DMS153 treated with DMSO at 0.1 percent for 48 hours (cell line): ENCODE data around the gene IRF4.
"Not testable (repeated sequence)": the region's sequence is repeated elsewhere in the genome, so short reads cannot be mapped to it uniquely, and the experiment has no call there.

Experiments used
- DNase-seq: peaks from one replicate; lab custom pipeline; 2025; ENCODE audit not compliant: unreplicated experiment; lab: John Stamatoyannopoulos, UW

Gene IRF4

GRCh38 chr6:366389-367297 is 24.9 kb upstream of the IRF4 start:
- no peak for DNase-seq

GRCh38 chr6:367298-367794 is 24.2 kb upstream of the IRF4 start:
- DNase-seq = no peak

- DNase-seq = no peak
Measured at GRCh38 chr6:367891-368630, 23.5 kb upstream of the IRF4 start.

GRCh38 chr6:369559-370431 is 21.8 kb upstream of the IRF4 start:
- DNase-seq = no peak

GRCh38 chr6:370555-370954 is 21.0 kb upstream of the IRF4 start:
- no peak for DNase-seq

GRCh38 chr6:371851-372250 is 19.7 kb upstream of the IRF4 start:
- DNase-seq = not testable (repeated sequence)

- DNase-seq = no peak
Measured at GRCh38 chr6:372336-372911, 19.1 kb upstream of the IRF4 start.

GRCh38 chr6:373031-373430 is 18.5 kb upstream of the IRF4 start:
- DNase-seq = no peak

GRCh38 chr6:373773-374724 is 17.5 kb upstream of the IRF4 start:
- no peak for DNase-seq

GRCh38 chr6:374956-375355 is 16.6 kb upstream of the IRF4 start:
- DNase-seq = no peak

- no peak for DNase-seq
Measured at GRCh38 chr6:376827-377640, 14.5 kb upstream of the IRF4 start.

GRCh38 chr6:377641-378020 is 13.9 kb upstream of the IRF4 start:
- not testable (repeated sequence) for DNase-seq

GRCh38 chr6:378090-378957 is 13.2 kb upstream of the IRF4 start:
- no peak for DNase-seq

GRCh38 chr6:378958-379409 is 12.6 kb upstream of the IRF4 start:
- no peak for DNase-seq

GRCh38 chr6:379410-380181 is 12.0 kb upstream of the IRF4 start:
- DNase-seq = no peak

- DNase-seq = no peak
Measured at GRCh38 chr6:380234-381218, 11.0 kb upstream of the IRF4 start.
